DND-41 (cell line): ENCODE measurements around the gene PNLIP.

Source experiments
- EZH2 ChIP-seq: IDR thresholded peaks from 3 replicates; pipeline ENCODE4 v1.6.1; 2012; ENCODE audit warnings: borderline replicate concordance, low read depth, mild to moderate bottlenecking, moderate library complexity, low read length, inconsistent platforms; ENCODE audit not compliant: severe bottlenecking
- TF ChIP-seq, protein P1 (sequence below): IDR thresholded peaks from 2 replicates; pipeline ENCODE4 v1.5.1; 2012; ENCODE audit warnings: borderline replicate concordance, low read length, moderate library complexity, mild to moderate bottlenecking; ENCODE audit not compliant: poor library complexity, severe bottlenecking; ENCODE audit errors: extremely low read depth

- TF ChIP-seq, protein P1, sequence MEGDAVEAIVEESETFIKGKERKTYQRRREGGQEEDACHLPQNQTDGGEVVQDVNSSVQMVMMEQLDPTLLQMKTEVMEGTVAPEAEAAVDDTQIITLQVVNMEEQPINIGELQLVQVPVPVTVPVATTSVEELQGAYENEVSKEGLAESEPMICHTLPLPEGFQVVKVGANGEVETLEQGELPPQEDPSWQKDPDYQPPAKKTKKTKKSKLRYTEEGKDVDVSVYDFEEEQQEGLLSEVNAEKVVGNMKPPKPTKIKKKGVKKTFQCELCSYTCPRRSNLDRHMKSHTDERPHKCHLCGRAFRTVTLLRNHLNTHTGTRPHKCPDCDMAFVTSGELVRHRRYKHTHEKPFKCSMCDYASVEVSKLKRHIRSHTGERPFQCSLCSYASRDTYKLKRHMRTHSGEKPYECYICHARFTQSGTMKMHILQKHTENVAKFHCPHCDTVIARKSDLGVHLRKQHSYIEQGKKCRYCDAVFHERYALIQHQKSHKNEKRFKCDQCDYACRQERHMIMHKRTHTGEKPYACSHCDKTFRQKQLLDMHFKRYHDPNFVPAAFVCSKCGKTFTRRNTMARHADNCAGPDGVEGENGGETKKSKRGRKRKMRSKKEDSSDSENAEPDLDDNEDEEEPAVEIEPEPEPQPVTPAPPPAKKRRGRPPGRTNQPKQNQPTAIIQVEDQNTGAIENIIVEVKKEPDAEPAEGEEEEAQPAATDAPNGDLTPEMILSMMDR, result no peak
- TF ChIP-seq EZH2, result no peak
Observed at GRCh38 chr10:116511365-116511764, 34.4 kb upstream of the PNLIP start.
